GM12874 (cell line): ENCODE data around the gene ABI3BP.

Experiments used
- CTCF ChIP-seq: IDR thresholded peaks from 2 replicates; pipeline ENCODE4 v1.5.1; 2011; ENCODE audit warnings: low read depth, mild to moderate bottlenecking, control low read depth, low read length, moderate library complexity; ENCODE audit not compliant: insufficient read depth

ABI3BP gene

GRCh38 chr3:100868894-100869293 is 124.3 kb downstream of the ABI3BP start:
- TF ChIP-seq CTCF = no peak

GRCh38 chr3:100868096-100868495 is 125.1 kb downstream of the ABI3BP start:
- TF ChIP-seq CTCF = no peak

GRCh38 chr3:100865442-100865841 is 127.8 kb downstream of the ABI3BP start:
- no peak for TF ChIP-seq CTCF

- no peak for TF ChIP-seq CTCF
These were observed 128.6 kb downstream of the ABI3BP start for GRCh38 chr3:100864471-100865250.

- TF ChIP-seq CTCF = no peak
These were observed 135.4 kb downstream of the ABI3BP start for GRCh38 chr3:100857863-100858262.

- no peak for TF ChIP-seq CTCF
These were observed 136.4 kb downstream of the ABI3BP start for GRCh38 chr3:100856821-100857220.

GRCh38 chr3:100852840-100853239 is 140.4 kb downstream of the ABI3BP start:
- TF ChIP-seq CTCF = no peak
